Chondrocyte (in vitro differentiated cells): Measurements from ENCODE around the gene INSYN1. TPM values are rescaled to one million over a fixed set of nuclear protein-coding genes. Genes with fewer than 3 reads are reported as not detected.

Experiments
- DNase-seq: peaks from one replicate; pipeline ENCODE4 v3.0.0; 2021; ENCODE audit warnings: mixed read lengths, low spot score
- H3K27ac Mint-ChIP-seq: one replicate; pipeline ENCODE4 v1.8.0; 2021; ENCODE audit warnings: mild to moderate bottlenecking, moderate library complexity, mixed read lengths; ENCODE audit not compliant: unreplicated experiment
- H3K27me3 Mint-ChIP-seq: 2 replicates; pipeline ENCODE4 v1.8.0; 2021; ENCODE audit warnings: low read depth, mixed read lengths
- H3K36me3 Mint-ChIP-seq: 2 replicates; pipeline ENCODE4 v1.8.0; 2021; ENCODE audit warnings: low read depth, mixed read lengths
- H3K4me1 Mint-ChIP-seq: 2 replicates; pipeline ENCODE4 v1.8.0; 2021; ENCODE audit warnings: low read depth, mild to moderate bottlenecking, mixed read lengths
- H3K4me3 Mint-ChIP-seq: one replicate; pipeline ENCODE4 v1.8.0; 2021; ENCODE audit warnings: mild to moderate bottlenecking, moderate library complexity, mixed read lengths; ENCODE audit not compliant: unreplicated experiment
- H3K9me3 Mint-ChIP-seq: 2 replicates; pipeline ENCODE4 v1.8.0; 2021; ENCODE audit warnings: low read depth, mixed read lengths
- CTCF ChIP-seq: fragments of 200-600 bp; sonication (generic); IDR thresholded peaks from 2 replicates; pipeline ENCODE4 v1.5.0; 2021; ENCODE audit warnings: antibody characterized with exemption, mild to moderate bottlenecking, moderate library complexity
- total RNA-seq: library from RNA; stranded (reverse); gene quantifications from 3 replicates; pipeline ENCODE4 v1.2.1, GENCODE V29; 2021

INSYN1 gene
- total RNA-seq, 1 donor from 2014 or later, result 23.0 TPM

GRCh38 chr15:73749533-73749932 lies 3.6 kb downstream of the INSYN1 start:
- DNase-seq, result no peak
- Mint-ChIP-seq H3K27me3 (no peaks in the 10 kb centered on the region), H3K9me3 (no peaks in the 10 kb centered on the region), H3K4me3 (no peak overlapping the region), H3K4me1 (peaks cover 13% of the 10 kb centered on the region), H3K36me3 (peaks cover 2% of the 10 kb centered on the region), H3K27ac (no peak overlapping the region)
- no peak for TF ChIP-seq CTCF

GRCh38 chr15:73748730-73749129 lies 4.4 kb downstream of the INSYN1 start:
- peaks cover 12% of the 10 kb centered on the region for H3K4me1 Mint-ChIP-seq
- H3K27ac Mint-ChIP-seq, result no peak overlapping the region
- H3K9me3 Mint-ChIP-seq, result no peaks in the 10 kb centered on the region
- DNase-seq, result no peak
- TF ChIP-seq CTCF, result no peak
- H3K4me3 Mint-ChIP-seq, result no peak overlapping the region
- H3K36me3 Mint-ChIP-seq, result peaks cover 2% of the 10 kb centered on the region
- no peaks in the 10 kb centered on the region for H3K27me3 Mint-ChIP-seq

GRCh38 chr15:73747847-73748590 lies 5.1 kb downstream of the INSYN1 start:
- Mint-ChIP-seq H3K36me3 (peaks cover 2% of the 10 kb centered on the region), H3K27ac (no peak overlapping the region), H3K4me3 (no peak overlapping the region), H3K9me3 (no peaks in the 10 kb centered on the region), H3K4me1 (peaks cover 12% of the 10 kb centered on the region), H3K27me3 (no peaks in the 10 kb centered on the region)
- no peak for DNase-seq
- no peak for TF ChIP-seq CTCF

- no peak overlapping the region for H3K4me3 Mint-ChIP-seq
- H3K36me3 Mint-ChIP-seq, result peaks cover 2% of the 10 kb centered on the region
- H3K27ac Mint-ChIP-seq, result no peak overlapping the region
- DNase-seq, result no peak
- H3K4me1 Mint-ChIP-seq, result peaks cover 12% of the 10 kb centered on the region
- no peaks in the 10 kb centered on the region for H3K9me3 Mint-ChIP-seq
- TF ChIP-seq CTCF, result no peak
- H3K27me3 Mint-ChIP-seq, result no peaks in the 10 kb centered on the region
Observed at GRCh38 chr15:73746883-73747282, 6.3 kb downstream of the INSYN1 start.

- H3K27me3 Mint-ChIP-seq, result no peaks in the 10 kb centered on the region
- peaks cover 4% of the 10 kb centered on the region for H3K36me3 Mint-ChIP-seq
- no peak for DNase-seq
- no peak overlapping the region for H3K27ac Mint-ChIP-seq
- H3K4me3 Mint-ChIP-seq, result no peak overlapping the region
- H3K9me3 Mint-ChIP-seq, result no peaks in the 10 kb centered on the region
- no peak for TF ChIP-seq CTCF
- H3K4me1 Mint-ChIP-seq, result peaks cover 11% of the 10 kb centered on the region
Observed at GRCh38 chr15:73746261-73746660, 6.9 kb downstream of the INSYN1 start.
